ENCODE measurements around the gene CACNA1A. TPM values are rescaled to one million over a fixed set of nuclear protein-coding genes. Genes with fewer than 3 reads are reported as not detected.
"Not testable (repeated sequence)": the region's sequence is repeated elsewhere in the genome, so short reads cannot be mapped to it uniquely, and the experiment has no call there.

The CACNA1A gene
- total RNA-seq, 1 donor from 2014 or later, result 0.42 TPM

- Mint-ChIP-seq H3K4me3 (ENCODE audit: unreplicated experiment) (no peak overlapping the region), H3K4me1 (ENCODE audit: low read depth) (peaks cover 61% of the 10 kb centered on the region), H3K27me3 (ENCODE audit: low read depth) (no peaks in the 10 kb centered on the region), H3K36me3 (ENCODE audit: low read depth) (no peaks in the 10 kb centered on the region), H3K27ac (ENCODE audit: unreplicated experiment) (no peak overlapping the region), H3K9me3 (ENCODE audit: low read depth) (no peaks in the 10 kb centered on the region)
- TF ChIP-seq, protein P1, sequence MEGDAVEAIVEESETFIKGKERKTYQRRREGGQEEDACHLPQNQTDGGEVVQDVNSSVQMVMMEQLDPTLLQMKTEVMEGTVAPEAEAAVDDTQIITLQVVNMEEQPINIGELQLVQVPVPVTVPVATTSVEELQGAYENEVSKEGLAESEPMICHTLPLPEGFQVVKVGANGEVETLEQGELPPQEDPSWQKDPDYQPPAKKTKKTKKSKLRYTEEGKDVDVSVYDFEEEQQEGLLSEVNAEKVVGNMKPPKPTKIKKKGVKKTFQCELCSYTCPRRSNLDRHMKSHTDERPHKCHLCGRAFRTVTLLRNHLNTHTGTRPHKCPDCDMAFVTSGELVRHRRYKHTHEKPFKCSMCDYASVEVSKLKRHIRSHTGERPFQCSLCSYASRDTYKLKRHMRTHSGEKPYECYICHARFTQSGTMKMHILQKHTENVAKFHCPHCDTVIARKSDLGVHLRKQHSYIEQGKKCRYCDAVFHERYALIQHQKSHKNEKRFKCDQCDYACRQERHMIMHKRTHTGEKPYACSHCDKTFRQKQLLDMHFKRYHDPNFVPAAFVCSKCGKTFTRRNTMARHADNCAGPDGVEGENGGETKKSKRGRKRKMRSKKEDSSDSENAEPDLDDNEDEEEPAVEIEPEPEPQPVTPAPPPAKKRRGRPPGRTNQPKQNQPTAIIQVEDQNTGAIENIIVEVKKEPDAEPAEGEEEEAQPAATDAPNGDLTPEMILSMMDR (IDR thresholded peaks at IDR 0.05), result no peak
- no peak for DNase-seq (ENCODE audit: low spot score)
Measured at GRCh38 chr19:13171146-13171545, 335.1 kb downstream of the CACNA1A start.

DNA sequence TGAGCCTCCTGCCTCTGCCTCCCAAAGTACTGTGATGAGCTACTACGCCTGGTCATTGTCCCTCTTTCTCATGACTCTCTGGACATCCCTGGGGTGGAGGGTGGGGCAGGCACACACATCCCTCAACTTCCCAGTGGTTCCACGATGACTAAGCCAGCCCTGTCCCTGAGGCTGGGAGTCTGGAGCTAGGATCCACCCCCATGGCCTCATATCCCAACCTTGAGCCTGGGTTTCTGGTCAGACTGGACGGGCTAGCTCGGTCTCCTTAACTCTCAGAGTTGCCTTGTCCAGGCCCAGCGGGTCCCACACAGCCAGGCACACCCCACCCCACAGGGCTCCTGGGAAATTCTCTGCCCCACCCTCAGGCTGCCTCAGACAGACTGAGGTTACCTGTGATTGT is 336.5 kb downstream of the CACNA1A start:
- H3K4me3 Mint-ChIP-seq (ENCODE audit: unreplicated experiment), result no peak overlapping the region
- TF ChIP-seq, protein P1 (IDR thresholded peaks at IDR 0.05), result no peak
- no peaks in the 10 kb centered on the region for H3K36me3 Mint-ChIP-seq (ENCODE audit: low read depth)
- no peak for DNase-seq (ENCODE audit: low spot score)
- H3K4me1 Mint-ChIP-seq (ENCODE audit: low read depth), result peaks cover 74% of the 10 kb centered on the region
- peak overlapping the region; percentile 82 for H3K27ac Mint-ChIP-seq (ENCODE audit: unreplicated experiment)
- no peaks in the 10 kb centered on the region for H3K9me3 Mint-ChIP-seq (ENCODE audit: low read depth)
- H3K27me3 Mint-ChIP-seq (ENCODE audit: low read depth), result no peaks in the 10 kb centered on the region

GRCh38 chr19:13166151-13166550 is 340.1 kb downstream of the CACNA1A start:
- H3K36me3 Mint-ChIP-seq (ENCODE audit: low read depth); H3K9me3 Mint-ChIP-seq (ENCODE audit: low read depth); H3K27me3 Mint-ChIP-seq (ENCODE audit: low read depth); H3K4me3 Mint-ChIP-seq (ENCODE audit: unreplicated experiment); DNase-seq (ENCODE audit: low spot score): not testable (repeated sequence)
- H3K4me1 Mint-ChIP-seq (ENCODE audit: low read depth), result peaks cover 78% of the 10 kb centered on the region
- peak overlapping the region; percentile 27 for H3K27ac Mint-ChIP-seq (ENCODE audit: unreplicated experiment)

DNA sequence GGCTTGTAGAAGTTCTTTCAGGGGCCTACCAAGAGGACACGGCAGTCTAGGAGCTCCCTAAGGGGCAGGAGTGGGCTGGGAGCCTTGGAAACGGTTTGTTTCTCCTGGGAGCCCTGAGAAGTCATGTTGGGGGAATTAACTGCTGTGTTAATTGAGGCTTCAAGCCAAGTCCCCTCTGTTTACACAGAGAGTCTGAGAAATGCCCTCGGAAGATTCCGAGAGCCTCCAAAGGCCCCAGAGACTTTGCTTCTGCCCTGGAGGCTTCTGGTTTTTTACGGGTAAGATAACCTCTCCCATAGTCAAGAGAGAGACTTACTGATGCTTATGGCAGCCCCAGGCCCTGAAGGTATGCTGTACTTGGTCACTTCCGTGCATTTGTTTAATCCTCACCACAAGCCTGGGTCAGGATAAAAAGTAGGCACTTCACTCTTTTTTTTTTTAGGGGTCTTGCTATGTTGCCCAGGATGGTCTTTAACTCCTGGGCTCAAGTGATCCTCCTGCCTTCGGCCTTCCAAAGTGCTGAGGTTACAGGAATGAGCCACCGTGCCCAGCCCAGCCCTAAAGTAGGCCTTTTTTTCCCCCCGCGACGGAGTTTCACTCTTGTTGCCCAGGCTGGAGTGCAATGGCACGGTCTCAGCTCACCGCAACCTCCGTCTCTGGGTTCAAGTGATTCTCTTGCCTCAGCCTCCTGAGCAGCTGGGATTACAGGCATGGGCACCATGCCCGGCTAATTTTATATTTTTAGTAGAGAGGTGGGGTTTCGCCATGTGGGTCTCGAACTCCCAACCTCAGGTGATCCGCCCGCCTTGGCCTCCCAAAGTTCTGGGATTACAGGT is 340.9 kb downstream of the CACNA1A start:
- no peaks in the 10 kb centered on the region for H3K9me3 Mint-ChIP-seq (ENCODE audit: low read depth)
- peak overlapping the region; percentile 98 for H3K27ac Mint-ChIP-seq (ENCODE audit: unreplicated experiment)
- no peak overlapping the region for H3K4me3 Mint-ChIP-seq (ENCODE audit: unreplicated experiment)
- peaks cover 75% of the 10 kb centered on the region for H3K4me1 Mint-ChIP-seq (ENCODE audit: low read depth)
- DNase-seq (ENCODE audit: low spot score), result no peak
- H3K36me3 Mint-ChIP-seq (ENCODE audit: low read depth), result no peaks in the 10 kb centered on the region
- no peaks in the 10 kb centered on the region for H3K27me3 Mint-ChIP-seq (ENCODE audit: low read depth)
- TF ChIP-seq, protein P1 (IDR thresholded peaks at IDR 0.05), result no peak

- Mint-ChIP-seq H3K27ac (ENCODE audit: unreplicated experiment) (peak overlapping the region; percentile 98), H3K36me3 (ENCODE audit: low read depth) (no peaks in the 10 kb centered on the region), H3K4me3 (ENCODE audit: unreplicated experiment) (peak overlapping the region; percentile 25), H3K27me3 (ENCODE audit: low read depth) (no peaks in the 10 kb centered on the region), H3K4me1 (ENCODE audit: low read depth) (peaks cover 67% of the 10 kb centered on the region), H3K9me3 (ENCODE audit: low read depth) (no peaks in the 10 kb centered on the region)
- TF ChIP-seq, protein P1 (IDR thresholded peaks at IDR 0.05), result no peak
- no peak for DNase-seq (ENCODE audit: low spot score)
Measured at GRCh38 chr19:13164343-13165161, 341.7 kb downstream of the CACNA1A start.

Data from chondrocyte (in vitro differentiated cells).